Prostate gland (tissue), 2 donors: ENCODE data around the gene PLXND1.

Source experiments
- POLR2A ChIP-seq: fragments of 450-650 bp; IDR thresholded peaks from one replicate; pipeline ENCODE4 v1.6.1; 2016; ENCODE audit warnings: antibody characterized with exemption, mild to moderate bottlenecking
- POLR2AphosphoS5 ChIP-seq: sonication (generic); formaldehyde crosslinking; IDR thresholded peaks from one replicate; pipeline ENCODE4 v1.6.1; 2017; ENCODE audit warnings: antibody characterized with exemption
- TF ChIP-seq, protein P1 (sequence below), 4 experiments: fragments of 200-600 bp in 2 of 4; fragments of 450-650 bp in 2 of 4; sonication (generic) in 2 of 4; IDR thresholded peaks; 1 replicate in 3 of 4; 2 replicates in 1 of 4; pipeline ENCODE4 v1.5.1; 2016 to 2019; ENCODE audit warnings: antibody characterized with exemption in 4 of 4, mild to moderate bottlenecking in 2 of 4, moderate library complexity in 2 of 4

DNA sequence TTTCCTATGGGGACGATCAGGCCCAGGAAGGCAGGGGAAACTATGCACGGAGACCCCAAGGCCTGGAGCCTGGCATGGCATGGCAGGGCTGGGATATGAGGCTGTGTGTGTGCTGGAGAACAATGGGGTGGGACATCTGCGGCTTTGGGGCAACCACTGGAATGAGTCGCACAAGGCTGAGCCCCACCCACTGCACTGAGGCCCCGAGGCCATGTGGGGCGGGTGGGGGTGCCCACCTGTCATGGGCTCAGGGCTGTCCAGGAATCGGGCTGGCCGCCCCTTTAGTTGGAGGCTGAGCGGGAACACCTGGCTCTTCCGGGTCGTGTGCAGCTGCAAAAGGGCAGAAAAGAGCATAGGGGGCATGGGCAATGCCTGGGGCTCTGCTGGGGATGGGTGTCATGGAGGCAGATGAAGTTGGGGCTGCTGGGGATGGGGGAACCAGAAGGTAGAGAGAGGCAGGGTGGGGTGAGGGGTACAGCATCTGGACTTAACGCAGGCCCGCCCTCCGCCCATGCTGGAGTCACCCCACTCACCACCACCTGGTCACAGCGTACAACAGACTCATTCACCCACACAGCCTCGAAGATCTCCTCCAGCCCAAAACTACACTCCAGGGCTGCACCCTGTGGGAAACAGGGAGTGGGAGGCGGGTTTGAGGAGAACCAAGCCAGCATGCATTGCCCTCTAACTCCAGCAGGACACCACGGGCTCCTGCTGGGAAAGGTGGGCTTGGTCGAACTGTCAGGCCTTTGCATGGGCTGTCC, 31.1 kb downstream of the PLXND1 start:
- TF ChIP-seq, protein P1, sequence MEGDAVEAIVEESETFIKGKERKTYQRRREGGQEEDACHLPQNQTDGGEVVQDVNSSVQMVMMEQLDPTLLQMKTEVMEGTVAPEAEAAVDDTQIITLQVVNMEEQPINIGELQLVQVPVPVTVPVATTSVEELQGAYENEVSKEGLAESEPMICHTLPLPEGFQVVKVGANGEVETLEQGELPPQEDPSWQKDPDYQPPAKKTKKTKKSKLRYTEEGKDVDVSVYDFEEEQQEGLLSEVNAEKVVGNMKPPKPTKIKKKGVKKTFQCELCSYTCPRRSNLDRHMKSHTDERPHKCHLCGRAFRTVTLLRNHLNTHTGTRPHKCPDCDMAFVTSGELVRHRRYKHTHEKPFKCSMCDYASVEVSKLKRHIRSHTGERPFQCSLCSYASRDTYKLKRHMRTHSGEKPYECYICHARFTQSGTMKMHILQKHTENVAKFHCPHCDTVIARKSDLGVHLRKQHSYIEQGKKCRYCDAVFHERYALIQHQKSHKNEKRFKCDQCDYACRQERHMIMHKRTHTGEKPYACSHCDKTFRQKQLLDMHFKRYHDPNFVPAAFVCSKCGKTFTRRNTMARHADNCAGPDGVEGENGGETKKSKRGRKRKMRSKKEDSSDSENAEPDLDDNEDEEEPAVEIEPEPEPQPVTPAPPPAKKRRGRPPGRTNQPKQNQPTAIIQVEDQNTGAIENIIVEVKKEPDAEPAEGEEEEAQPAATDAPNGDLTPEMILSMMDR (IDR thresholded peaks at IDR 0.05): no peak
- no peak for TF ChIP-seq POLR2AphosphoS5
- no peak for TF ChIP-seq POLR2A
